Measurements from ENCODE around the gene SLC12A7.
A peak's percentile ranks its signal among the peaks of the same experiment; 100 is the strongest.
"Not testable (repeated sequence)": the region's sequence is repeated elsewhere in the genome, so short reads cannot be mapped to it uniquely, and the experiment has no call there.

The SLC12A7 gene

DNA sequence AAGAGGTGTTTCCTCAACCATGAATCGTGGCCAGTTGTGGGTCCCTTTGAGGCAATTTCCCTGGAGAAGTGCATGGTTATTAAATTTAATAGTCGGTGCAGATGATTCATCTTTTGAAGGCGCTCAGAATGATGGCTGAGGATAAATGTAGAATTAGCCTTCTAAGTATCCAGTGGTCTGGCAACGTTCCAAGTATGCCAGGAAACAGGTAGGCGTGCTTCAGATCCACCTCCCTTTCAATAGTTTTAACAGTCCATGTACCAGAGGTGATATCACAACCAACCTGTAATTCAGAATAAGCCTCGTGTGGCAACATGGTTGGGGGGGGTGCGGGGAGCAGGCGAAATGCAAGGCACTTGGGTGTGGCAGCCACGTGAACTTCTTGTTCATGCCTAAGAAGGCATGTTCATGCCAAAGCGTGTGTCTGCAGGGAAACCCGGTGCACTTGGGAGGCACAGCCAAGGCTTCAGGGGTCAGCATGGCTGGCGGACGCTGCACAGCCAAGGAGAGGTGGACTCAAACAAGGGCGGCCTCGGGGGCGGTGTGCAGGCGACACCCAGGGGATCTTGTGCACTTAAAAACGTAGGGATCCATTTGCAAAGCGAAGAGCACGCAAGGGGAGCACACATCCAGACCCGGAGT is 108.4 kb downstream of the SLC12A7 start:
- peak; percentile 15 to 21 for DNase-seq

DNA sequence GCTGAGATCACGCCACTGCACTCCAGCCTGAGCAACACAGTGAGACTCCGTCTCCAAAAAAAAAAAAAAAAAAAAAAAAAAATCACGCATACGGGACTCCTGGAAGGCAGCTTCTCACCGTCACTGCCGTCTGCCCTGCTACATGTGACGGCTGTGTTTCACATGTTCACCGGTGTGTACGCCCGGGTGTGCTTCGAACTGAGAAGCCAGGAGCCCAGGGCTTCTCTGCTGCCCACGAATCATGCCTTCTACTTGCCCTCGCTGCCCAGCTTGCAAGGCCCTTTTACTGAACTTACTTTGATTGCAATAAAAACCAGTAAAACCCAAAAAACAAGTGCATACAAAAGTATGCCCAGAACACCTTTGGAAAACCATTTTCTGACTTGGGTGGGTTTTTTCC is 109.0 kb downstream of the SLC12A7 start:
- DNase-seq = no peak

DNA sequence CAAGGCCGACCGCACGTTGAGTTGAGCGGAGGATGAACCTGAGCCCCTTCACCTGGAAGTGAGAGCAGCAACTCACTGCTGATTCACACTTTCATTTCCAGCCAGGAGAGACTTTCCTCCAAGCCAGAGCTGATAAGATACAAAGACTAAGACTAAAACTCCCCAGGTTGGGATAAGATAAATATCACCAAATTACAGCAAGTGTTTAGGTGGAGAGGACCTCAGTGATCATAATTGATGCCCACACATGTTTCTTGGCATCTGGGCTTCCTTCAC is 109.7 kb downstream of the SLC12A7 start:
- DNase-seq = no peak

- no peak for DNase-seq
Observed at GRCh38 chr5:1001406-1002270, 110.2 kb downstream of the SLC12A7 start.

GRCh38 chr5:1000831-1001230 is 111.0 kb downstream of the SLC12A7 start:
- DNase-seq = not testable (repeated sequence)

Data from activated CD4-positive, alpha-beta T cell treated with anti-CD3 and anti-CD28 coated beads, Interleukin-2, amount 50 U/mL, for 4 hours (primary cell).